HUES48 (cell line): Measurements from ENCODE around the gene CYP3A5.
"Not testable (repeated sequence)": the region's sequence is repeated elsewhere in the genome, so short reads cannot be mapped to it uniquely, and the experiment has no call there.

Source experiments
- H3K27ac ChIP-seq: one replicate; pipeline ENCODE4 v1.7.0; 2013; ENCODE audit warnings: low read depth, low read length, inconsistent platforms
- H3K27me3 ChIP-seq: 2 replicates; pipeline ENCODE4 v1.6.1; 2013; ENCODE audit warnings: mild to moderate bottlenecking, low read length; ENCODE audit not compliant: control insufficient read depth, insufficient read depth
- H3K36me3 ChIP-seq: 2 replicates; pipeline ENCODE4 v1.6.1; 2013; ENCODE audit warnings: low read length; ENCODE audit not compliant: control insufficient read depth, insufficient read depth
- H3K4me1 ChIP-seq: 2 replicates; pipeline ENCODE4 v1.6.1; 2013; ENCODE audit warnings: mild to moderate bottlenecking, low read length; ENCODE audit not compliant: control insufficient read depth, insufficient read depth
- H3K4me3 ChIP-seq: 2 replicates; pipeline ENCODE4 v1.5.1; 2013; ENCODE audit warnings: mild to moderate bottlenecking, low read depth, low read length
- H3K9ac ChIP-seq: 2 replicates; pipeline ENCODE4 v1.6.1; 2013; ENCODE audit warnings: mild to moderate bottlenecking, low read depth, low read length, moderate library complexity
- H3K9me3 ChIP-seq: 2 replicates; pipeline ENCODE4 v1.6.1; 2013; ENCODE audit warnings: low read length; ENCODE audit not compliant: control insufficient read depth, insufficient read depth

Gene CYP3A5

GRCh38 chr7:99637414-99637813 is 42.4 kb downstream of the CYP3A5 start:
- not testable (repeated sequence) for H3K27ac ChIP-seq, H3K27me3 ChIP-seq, H3K9ac ChIP-seq, H3K36me3 ChIP-seq, H3K9me3 ChIP-seq, H3K4me3 ChIP-seq
- peaks cover 11% of the 10 kb centered on the region; the same call in 1 of the 2 replicates for H3K4me1 ChIP-seq

DNA sequence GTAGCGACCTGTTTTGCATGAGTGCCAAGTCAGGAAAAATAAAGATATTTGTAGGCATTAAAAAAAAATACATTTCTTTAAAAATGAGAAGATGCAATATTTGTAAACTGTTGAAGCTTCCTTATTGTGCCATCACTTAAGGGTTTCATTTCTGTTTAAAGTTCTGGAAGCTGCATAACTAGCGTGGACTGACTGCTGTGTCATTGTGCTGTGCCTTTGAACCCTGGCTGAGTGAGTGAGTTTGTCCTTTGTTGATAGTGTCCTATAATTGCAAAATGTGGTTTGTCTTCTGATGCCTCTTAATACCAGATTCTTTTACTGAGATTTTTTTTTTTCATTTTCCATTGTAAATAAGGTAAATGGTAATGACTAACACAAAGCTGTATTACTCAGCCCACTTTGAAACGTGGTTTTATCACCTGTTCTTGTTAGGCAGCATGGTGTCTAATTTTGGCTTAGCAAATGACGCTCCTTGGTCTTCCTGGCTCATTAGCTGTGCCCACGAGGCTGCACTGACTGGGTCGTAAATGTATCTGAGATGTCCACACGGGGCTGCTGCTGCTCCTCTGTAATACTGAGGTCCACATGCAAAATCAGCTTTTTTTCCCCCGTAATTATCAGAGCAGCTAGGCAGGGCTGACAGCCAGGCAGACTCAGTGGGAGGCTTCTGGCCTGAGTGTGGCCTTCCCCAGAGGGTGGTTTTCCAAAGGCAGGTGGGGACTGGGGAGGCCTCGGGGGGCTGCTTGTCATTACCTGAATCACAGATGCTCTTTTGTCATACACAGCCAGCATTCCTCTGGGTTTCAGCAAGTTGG is 48.3 kb downstream of the CYP3A5 start:
- Histone ChIP-seq H3K4me3 (no peak overlapping the region), H3K27ac (peak overlapping the region; percentile 56), H3K36me3 (peaks cover 47% of the 10 kb centered on the region), H3K9ac (no peak overlapping the region), H3K27me3 (no peaks in the 10 kb centered on the region), H3K9me3 (no peaks in the 10 kb centered on the region), H3K4me1 (peaks cover 26% of the 10 kb centered on the region)

DNA sequence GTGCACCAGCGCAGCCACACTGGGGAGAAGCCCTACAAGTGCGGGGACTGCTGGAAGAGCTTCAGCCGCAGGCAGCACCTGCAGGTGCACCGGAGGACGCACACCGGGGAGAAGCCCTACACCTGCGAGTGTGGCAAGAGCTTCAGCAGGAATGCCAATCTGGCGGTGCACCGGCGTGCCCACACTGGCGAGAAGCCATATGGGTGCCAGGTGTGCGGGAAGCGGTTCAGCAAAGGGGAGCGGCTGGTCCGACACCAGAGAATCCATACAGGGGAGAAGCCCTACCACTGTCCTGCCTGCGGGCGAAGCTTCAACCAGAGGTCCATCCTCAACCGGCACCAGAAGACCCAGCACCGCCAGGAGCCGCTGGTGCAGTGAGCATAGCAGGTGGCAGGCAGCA is 50.2 kb downstream of the CYP3A5 start:
- peak overlapping the region; percentile 78 for H3K27ac ChIP-seq
- H3K36me3 ChIP-seq, result peaks cover 65% of the 10 kb centered on the region
- no peak overlapping the region for H3K9ac ChIP-seq
- no peaks in the 10 kb centered on the region for H3K9me3 ChIP-seq
- H3K4me3 ChIP-seq, result no peak overlapping the region
- H3K27me3 ChIP-seq, result no peaks in the 10 kb centered on the region
- H3K4me1 ChIP-seq, result peaks cover 26% of the 10 kb centered on the region

- H3K4me1 ChIP-seq, result peaks cover 26% of the 10 kb centered on the region
- no peak overlapping the region for H3K9ac ChIP-seq
- no peaks in the 10 kb centered on the region for H3K27me3 ChIP-seq
- no peaks in the 10 kb centered on the region for H3K9me3 ChIP-seq
- no peak overlapping the region for H3K4me3 ChIP-seq
- peaks cover 74% of the 10 kb centered on the region for H3K36me3 ChIP-seq
- peak overlapping the region; percentile 78 for H3K27ac ChIP-seq
These were observed 51.0 kb downstream of the CYP3A5 start for GRCh38 chr7:99628471-99629465.

- Histone ChIP-seq H3K4me1 (peaks cover 26% of the 10 kb centered on the region), H3K4me3 (no peak overlapping the region), H3K9me3 (no peaks in the 10 kb centered on the region), H3K27me3 (no peaks in the 10 kb centered on the region), H3K9ac (no peak overlapping the region), H3K27ac (no peak overlapping the region), H3K36me3 (peaks cover 87% of the 10 kb centered on the region)
These were observed 52.3 kb downstream of the CYP3A5 start for GRCh38 chr7:99627513-99627912.

DNA sequence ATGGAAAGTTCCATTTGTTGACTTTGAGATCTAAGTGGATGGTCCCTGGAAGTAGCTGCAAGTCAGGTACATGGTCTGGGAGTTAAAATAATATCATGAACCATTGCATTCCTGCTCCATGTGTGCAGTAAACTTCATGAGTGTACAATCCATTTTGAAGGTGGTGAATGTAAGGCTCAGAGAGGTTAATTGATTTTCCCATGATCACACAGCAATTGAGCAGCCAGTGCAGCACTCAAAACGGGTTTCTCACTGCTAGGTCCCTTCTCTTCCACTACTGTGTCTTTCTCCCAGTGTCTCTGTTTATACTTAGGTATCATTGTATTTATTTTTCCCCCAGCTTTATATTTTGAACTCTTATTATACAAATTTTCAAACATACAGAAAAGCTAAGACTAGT is 53.1 kb downstream of the CYP3A5 start:
- H3K27ac ChIP-seq, result no peak overlapping the region
- no peak overlapping the region for H3K9ac ChIP-seq
- peaks cover 95% of the 10 kb centered on the region for H3K36me3 ChIP-seq
- H3K27me3 ChIP-seq, result no peaks in the 10 kb centered on the region
- H3K4me1 ChIP-seq, result peaks cover 23% of the 10 kb centered on the region
- H3K4me3 ChIP-seq, result no peak overlapping the region
- no peaks in the 10 kb centered on the region for H3K9me3 ChIP-seq

DNA sequence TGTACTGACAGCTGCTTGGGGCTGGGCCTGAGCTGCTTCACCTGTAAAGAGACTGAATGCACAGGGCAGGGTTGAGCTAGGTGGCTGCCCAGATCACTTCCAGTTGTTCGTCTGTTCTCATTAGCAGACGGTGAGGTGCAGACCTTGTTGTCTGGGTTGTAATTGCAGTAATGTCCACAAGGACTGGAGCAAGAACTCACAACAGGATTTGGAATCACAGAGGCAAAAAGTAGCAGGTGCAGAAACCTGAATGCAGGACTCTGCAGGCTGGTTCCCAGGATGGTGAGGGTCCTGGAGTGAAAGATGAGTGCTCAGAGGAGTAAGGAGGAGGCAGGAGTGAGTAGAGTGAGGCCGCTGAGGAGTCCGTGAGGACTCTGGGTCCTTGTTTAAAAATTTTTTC is 53.8 kb downstream of the CYP3A5 start:
- peaks cover 16% of the 10 kb centered on the region for H3K4me1 ChIP-seq
- H3K36me3 ChIP-seq, result peaks cover 95% of the 10 kb centered on the region
- H3K9ac ChIP-seq, result no peak overlapping the region
- H3K4me3 ChIP-seq, result no peak overlapping the region
- H3K27me3 ChIP-seq, result no peaks in the 10 kb centered on the region
- no peaks in the 10 kb centered on the region for H3K9me3 ChIP-seq
- H3K27ac ChIP-seq, result no peak overlapping the region

GRCh38 chr7:99625321-99625720 is 54.5 kb downstream of the CYP3A5 start:
- no peak overlapping the region for H3K9ac ChIP-seq
- H3K36me3 ChIP-seq, result peaks cover 95% of the 10 kb centered on the region

GRCh38 chr7:99624484-99624883 is 55.3 kb downstream of the CYP3A5 start:
- Histone ChIP-seq H3K4me3 (no peak overlapping the region), H3K4me1 (peaks cover 14% of the 10 kb centered on the region), H3K27me3 (no peaks in the 10 kb centered on the region), H3K36me3 (peaks cover 95% of the 10 kb centered on the region), H3K9ac (no peak overlapping the region), H3K9me3 (no peaks in the 10 kb centered on the region), H3K27ac (no peak overlapping the region)

More at GRCh38 chr7:99625321-99625720, 54.5 kb downstream of the CYP3A5 start:
- Histone ChIP-seq H3K27me3 (no peaks in the 10 kb centered on the region), H3K27ac (no peak overlapping the region), H3K4me3 (no peak overlapping the region), H3K9me3 (no peaks in the 10 kb centered on the region), H3K4me1 (peaks cover 14% of the 10 kb centered on the region)

DNA sequence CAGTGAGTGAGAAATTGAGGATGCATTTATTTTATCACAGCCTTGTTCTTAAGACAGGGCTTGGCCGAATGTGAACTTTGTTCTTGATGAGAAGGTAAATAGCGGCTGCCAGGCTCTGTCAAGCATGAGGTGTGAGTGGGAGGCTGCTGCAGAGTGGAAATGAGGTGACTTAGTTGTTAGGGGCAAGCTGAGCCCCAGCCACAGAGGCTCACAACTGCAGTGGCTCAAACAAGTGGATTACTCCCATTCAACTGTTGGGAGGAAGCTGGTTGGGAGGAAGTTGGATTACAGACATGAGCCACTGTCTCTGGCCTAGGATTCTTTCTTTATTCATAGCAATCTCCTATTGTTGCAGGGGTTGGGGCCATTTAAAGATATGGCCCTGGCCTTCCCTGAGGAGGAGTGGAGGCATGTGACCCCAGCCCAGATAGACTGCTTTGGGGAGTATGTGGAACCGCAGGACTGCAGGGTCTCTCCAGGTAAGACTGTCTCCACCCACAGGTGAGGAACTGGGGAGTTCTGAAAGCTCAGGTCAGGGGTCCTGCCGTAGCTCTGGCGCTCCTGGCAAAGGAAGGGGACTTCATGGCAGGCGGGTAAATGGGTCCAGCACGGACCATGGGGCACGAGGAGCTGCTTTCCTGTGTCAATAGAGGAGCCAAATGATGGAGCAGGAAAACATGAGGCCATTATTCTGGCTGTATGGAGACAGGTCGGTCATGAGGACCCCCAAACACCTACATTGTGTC is 55.9 kb downstream of the CYP3A5 start:
- H3K4me1 ChIP-seq, result peaks cover 8% of the 10 kb centered on the region
- no peaks in the 10 kb centered on the region for H3K9me3 ChIP-seq
- H3K4me3 ChIP-seq, result no peak overlapping the region
- no peak overlapping the region for H3K27ac ChIP-seq
- H3K9ac ChIP-seq, result no peak overlapping the region
- no peaks in the 10 kb centered on the region for H3K27me3 ChIP-seq
- peaks cover 97% of the 10 kb centered on the region for H3K36me3 ChIP-seq
